B cell (primary cell): Measurements from ENCODE around the gene CHST8. TPM values are rescaled to one million over a fixed set of nuclear protein-coding genes. Genes with fewer than 3 reads are reported as not detected.

Experiments
- ATAC-seq: fragments of 200-7000 bp; cut with Tn5 transposase; one replicate; pipeline ENCODE4 v1.10.0; 2021; ENCODE audit warnings: low read depth, mild to moderate bottlenecking, moderate number of reproducible peaks, moderate library complexity
- CTCF ChIA-PET: fragments of 350-600 bp; sonication (Branson Sonifier 250); formaldehyde crosslinking; loops from one replicate; lab custom pipeline; 2021; ENCODE audit warnings: antibody characterized with exemption, inconsistent platforms; lab: Charles Lee
- POLR2A ChIA-PET: fragments of 350-600 bp; sonication (Branson Sonifier 250); formaldehyde crosslinking; loops from one replicate; lab custom pipeline; 2021; ENCODE audit warnings: antibody characterized with exemption; lab: Charles Lee
- DNase-seq: peaks from one replicate; pipeline ENCODE4 v3.0.0; 2013
- H2AFZ ChIP-seq: 2 replicates; pipeline ENCODE4 v1.6.1; 2012; ENCODE audit warnings: mild to moderate bottlenecking, low read depth, low read length; ENCODE audit not compliant: insufficient read depth, poor library complexity, severe bottlenecking
- H3K27ac ChIP-seq, 2 donors: 1 replicate in 1 of 2; 2 replicates in 1 of 2; pipeline ENCODE4 v1.5.1; 2012 to 2013; ENCODE audit warnings: low read length in 2 of 2, mild to moderate bottlenecking in 2 of 2, moderate library complexity in 1 of 2
- H3K27me3 ChIP-seq, 4 experiments: fragments of 200-600 bp in 1 of 4; sonication (generic) in 1 of 4; replicated peaks in 1 of 4; 1 replicate in 2 of 4; 2 replicates in 2 of 4; pipeline versions ENCODE4 v1.6.1 to v1.7.0; 2013 to 2016; ENCODE audit warnings: low read length in 3 of 4, mild to moderate bottlenecking in 2 of 4, mixed read lengths in 1 of 4, moderate library complexity in 1 of 4; ENCODE audit not compliant: insufficient read depth in 4 of 4, control insufficient read depth in 3 of 4; ENCODE audit errors: control extremely low read depth in 1 of 4
- H3K36me3 ChIP-seq, 2 experiments: replicated peaks in 1 of 2; 1 replicate in 1 of 2; 2 replicates in 1 of 2; pipeline versions ENCODE4 v1.6.1 to v1.7.1; 2013; ENCODE audit warnings: low read length in 1 of 2; ENCODE audit not compliant: insufficient read depth in 2 of 2, control insufficient read depth in 1 of 2; ENCODE audit errors: control extremely low read depth in 1 of 2, extremely low read depth in 1 of 2
- H3K4me1 ChIP-seq, 2 donors: fragments of 200-600 bp in 1 of 2; sonication (generic) in 1 of 2; 1 replicate in 1 of 2; 2 replicates in 1 of 2; pipeline versions ENCODE4 v1.5.1 to v1.6.1; 2013 to 2017; ENCODE audit warnings: low read length in 2 of 2; ENCODE audit not compliant: control insufficient read depth in 2 of 2, insufficient read depth in 2 of 2
- H3K4me2 ChIP-seq: replicated peaks from 2 replicates; pipeline ENCODE3; 2012; ENCODE audit warnings: mild to moderate bottlenecking, low read depth, low read length; ENCODE audit not compliant: poor library complexity, severe bottlenecking
- H3K4me3 ChIP-seq, 5 experiments: fragments of 200-600 bp in 1 of 5; sonication (generic) in 1 of 5; 1 replicate in 3 of 5; 2 replicates in 2 of 5; pipeline versions ENCODE4 v1.5.1 to v1.7.0; 2011 to 2016; ENCODE audit warnings: low read length in 4 of 5, mild to moderate bottlenecking in 4 of 5, low read depth in 2 of 5, control low read depth in 1 of 5, moderate library complexity in 1 of 5; ENCODE audit not compliant: insufficient read depth in 1 of 5; ENCODE audit errors: control extremely low read depth in 1 of 5, extremely low read depth in 1 of 5
- H3K79me2 ChIP-seq: fragments of 200-600 bp; sonication (generic); one replicate; pipeline ENCODE4 v1.6.0; 2016; ENCODE audit warnings: low read length; ENCODE audit not compliant: control insufficient read depth, insufficient read depth
- H3K9ac ChIP-seq: fragments of 200-600 bp; sonication (generic); 2 replicates; pipeline ENCODE4 v1.6.1; 2017; ENCODE audit warnings: mild to moderate bottlenecking, low read length, moderate library complexity
- H3K9me3 ChIP-seq, 3 donors: one replicate each; pipeline versions ENCODE4 v1.6.1 to v1.7.1; 2013; ENCODE audit warnings: low read length in 2 of 3; ENCODE audit not compliant: control insufficient read depth in 2 of 3, insufficient read depth in 1 of 3; ENCODE audit errors: control extremely low read depth in 1 of 3
- H4K20me1 ChIP-seq: 2 replicates; pipeline ENCODE4 v1.6.0; 2012; ENCODE audit warnings: mild to moderate bottlenecking, low read length; ENCODE audit not compliant: insufficient read depth, control insufficient read depth, poor library complexity, severe bottlenecking
- H3K27ac Mint-ChIP-seq: one replicate; pipeline ENCODE4 v1.8.0; 2021; ENCODE audit warnings: mixed read lengths
- H3K27me3 Mint-ChIP-seq: one replicate; pipeline ENCODE4 v1.8.0; 2021; ENCODE audit warnings: mixed read lengths
- H3K4me1 Mint-ChIP-seq: one replicate; pipeline ENCODE4 v1.8.0; 2021; ENCODE audit warnings: mixed read lengths
- H3K4me3 Mint-ChIP-seq: one replicate; pipeline ENCODE4 v1.8.0; 2021; ENCODE audit warnings: mixed read lengths
- H3K9me3 Mint-ChIP-seq: one replicate; pipeline ENCODE4 v1.8.0; 2022; ENCODE audit warnings: mixed read lengths; ENCODE audit not compliant: insufficient read depth
- EZH2 ChIP-seq: IDR thresholded peaks from 2 replicates; pipeline ENCODE4 v1.6.1; 2012; ENCODE audit warnings: borderline replicate concordance, low read depth, mild to moderate bottlenecking, moderate library complexity, low read length; ENCODE audit not compliant: insufficient read depth, poor library complexity, severe bottlenecking
- WGBS: methylation state at CpG from one replicate; pipeline ENCODE4 v1.1.5; 2013; ENCODE audit warnings: missing lambda C conversion rate; ENCODE audit not compliant: insufficient coverage; 5-methylcytosine and 5-hydroxymethylcytosine counted together
- intact Hi-C: fragments of 100-400 bp; cut with micrococcal nuclease; formaldehyde crosslinking; loops from one replicate; pipeline ENCODE4 v1.10.0; 2022
- polyA plus RNA-seq: library from polyadenylated mRNA; depleted of rRNA; stranded (reverse); fragments of >200 nt; gene quantifications from 2 replicates; pipeline ENCODE4 v1.2.3, GENCODE V29; 2012
- total RNA-seq, 2 donors: library from RNA; stranded (reverse); fragments of 120-200 nt in 1 of 2; gene quantifications; 1 replicate in 1 of 2; 2 replicates in 1 of 2; pipeline versions ENCODE4 v1.2.3 to v1.2.4, GENCODE V29; 2013 to 2022
- TF ChIP-seq, protein P1 (sequence below): fragments of 200-600 bp; IDR thresholded peaks from one replicate; pipeline ENCODE4 v1.8.0; 2022; ENCODE audit warnings: antibody characterized with exemption, mild to moderate bottlenecking

CHST8 gene
- total and polyA plus RNA-seq, 2 donors (not counting 1 experiment from before 2014, with no cell fraction given) = not detected

DNA sequence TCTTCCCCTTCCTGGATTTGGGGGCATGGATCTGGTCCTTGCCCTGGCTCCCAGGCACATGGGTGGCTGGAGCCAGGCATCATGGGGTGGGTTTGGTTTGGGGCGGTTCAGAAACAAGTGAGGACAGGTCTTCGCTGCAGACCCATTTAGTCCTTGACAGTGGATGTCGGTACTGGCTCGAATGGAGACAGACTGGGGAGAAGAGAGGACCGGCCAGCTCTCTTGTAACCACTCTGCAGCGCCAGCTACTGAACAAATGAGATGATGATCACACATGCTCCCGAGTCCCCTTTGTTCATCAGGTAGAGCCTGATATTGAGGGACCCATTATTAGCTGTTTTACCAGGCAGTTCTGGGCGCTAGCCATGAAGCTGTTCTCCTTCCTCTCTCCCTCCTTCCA, 64.5 kb downstream of the CHST8 start:
- POLR2A ChIA-PET = no interaction called here
- no peaks in the 10 kb centered on the region for H3K4me1 Mint-ChIP-seq
- H3K27ac ChIP-seq = no peak overlapping the region
- TF ChIP-seq, protein P1, sequence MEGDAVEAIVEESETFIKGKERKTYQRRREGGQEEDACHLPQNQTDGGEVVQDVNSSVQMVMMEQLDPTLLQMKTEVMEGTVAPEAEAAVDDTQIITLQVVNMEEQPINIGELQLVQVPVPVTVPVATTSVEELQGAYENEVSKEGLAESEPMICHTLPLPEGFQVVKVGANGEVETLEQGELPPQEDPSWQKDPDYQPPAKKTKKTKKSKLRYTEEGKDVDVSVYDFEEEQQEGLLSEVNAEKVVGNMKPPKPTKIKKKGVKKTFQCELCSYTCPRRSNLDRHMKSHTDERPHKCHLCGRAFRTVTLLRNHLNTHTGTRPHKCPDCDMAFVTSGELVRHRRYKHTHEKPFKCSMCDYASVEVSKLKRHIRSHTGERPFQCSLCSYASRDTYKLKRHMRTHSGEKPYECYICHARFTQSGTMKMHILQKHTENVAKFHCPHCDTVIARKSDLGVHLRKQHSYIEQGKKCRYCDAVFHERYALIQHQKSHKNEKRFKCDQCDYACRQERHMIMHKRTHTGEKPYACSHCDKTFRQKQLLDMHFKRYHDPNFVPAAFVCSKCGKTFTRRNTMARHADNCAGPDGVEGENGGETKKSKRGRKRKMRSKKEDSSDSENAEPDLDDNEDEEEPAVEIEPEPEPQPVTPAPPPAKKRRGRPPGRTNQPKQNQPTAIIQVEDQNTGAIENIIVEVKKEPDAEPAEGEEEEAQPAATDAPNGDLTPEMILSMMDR = no peak
- no peak for TF ChIP-seq EZH2
- H3K27me3 ChIP-seq = peaks cover 0 to 20% (median 0%) of the 10 kb centered on the region in 4 experiments
- H3K4me3 Mint-ChIP-seq = no peak overlapping the region
- no peaks in the 10 kb centered on the region for H3K9me3 Mint-ChIP-seq
- no peaks in the 10 kb centered on the region for H3K4me1 ChIP-seq
- no peaks in the 10 kb centered on the region for H4K20me1 ChIP-seq
- H3K36me3 ChIP-seq = no peaks in the 10 kb centered on the region
- intact Hi-C loops = no loop called here
- peaks cover 0 to 8% (median 0%) of the 10 kb centered on the region in 3 donors for H3K9me3 ChIP-seq
- no peak overlapping the region for H3K9ac ChIP-seq
- H3K4me3 ChIP-seq = no peak overlapping the region
- no peak overlapping the region for H3K4me2 ChIP-seq
- no peak overlapping the region for H3K27ac Mint-ChIP-seq
- no peak for ATAC-seq
- WGBS = 79% methylated on average over 8 of the region's 8 CpGs
- no peak for DNase-seq
- H2AFZ ChIP-seq = no peak overlapping the region
- no peaks in the 10 kb centered on the region for H3K79me2 ChIP-seq
- CTCF ChIA-PET = no interaction called here
- H3K27me3 Mint-ChIP-seq = peaks cover 18% of the 10 kb centered on the region

DNA sequence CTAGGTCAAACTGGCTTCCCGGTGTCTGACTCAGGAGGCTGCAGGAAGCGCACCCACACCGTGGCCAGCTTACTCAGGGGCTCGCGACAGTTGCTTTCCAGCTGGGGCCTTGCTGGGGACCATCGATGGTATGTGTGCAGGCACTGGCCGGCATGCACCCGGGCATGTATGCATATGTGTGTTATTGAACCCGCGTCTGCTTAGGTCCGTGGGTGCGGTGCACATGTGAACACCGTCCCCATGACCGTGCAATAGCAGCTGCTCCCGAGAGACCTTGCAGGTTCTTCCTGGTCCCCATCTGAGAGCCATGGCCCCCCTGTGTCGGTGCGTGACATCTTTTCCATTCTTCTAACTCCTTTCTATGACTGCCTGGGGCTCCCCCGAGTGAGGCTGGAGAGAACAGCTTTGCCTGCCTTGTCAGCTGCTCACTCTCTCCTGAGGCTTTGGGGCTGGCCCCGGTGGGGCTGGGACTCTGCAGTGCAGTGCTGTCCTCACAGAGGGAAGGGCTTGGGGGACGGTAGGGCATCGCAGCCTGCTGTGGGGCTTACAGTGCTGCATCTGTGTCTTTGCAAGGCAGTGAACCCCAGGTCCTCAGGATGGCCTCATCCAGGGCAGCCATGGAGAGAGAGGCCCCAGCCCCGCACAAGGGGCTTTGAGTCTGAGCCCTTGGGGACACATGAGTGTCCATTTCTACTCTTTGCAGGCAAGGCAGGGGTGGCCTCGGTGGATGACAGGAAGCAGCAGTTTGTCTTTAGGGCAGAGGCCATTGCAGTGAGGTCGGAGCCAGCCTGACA, 65.1 kb downstream of the CHST8 start:
- Histone ChIP-seq H3K79me2 (no peaks in the 10 kb centered on the region), H3K9ac (no peak overlapping the region), H2AFZ (no peak overlapping the region), H3K36me3 (no peaks in the 10 kb centered on the region), H3K4me2 (no peak overlapping the region), H3K4me1 (no peaks in the 10 kb centered on the region), H3K27ac (no peak overlapping the region), H3K9me3 (peaks cover 0 to 8% (median 0%) of the 10 kb centered on the region in 3 donors), H3K27me3 (peaks cover 0 to 17% (median 0%) of the 10 kb centered on the region in 4 experiments), H4K20me1 (no peaks in the 10 kb centered on the region), H3K4me3 (no peak overlapping the region)
- ChIA-PET CTCF (no interaction called here), POLR2A (no interaction called here)
- Mint-ChIP-seq H3K27ac (no peak overlapping the region), H3K4me3 (no peak overlapping the region), H3K27me3 (peaks cover 18% of the 10 kb centered on the region), H3K9me3 (no peaks in the 10 kb centered on the region), H3K4me1 (no peaks in the 10 kb centered on the region)
- ATAC-seq = no peak
- TF ChIP-seq EZH2 = no peak
- TF ChIP-seq, protein P1 = no peak
- DNase-seq = no peak
- WGBS = 84% methylated on average over 24 of the region's 24 CpGs
- intact Hi-C loops = no loop called here
